HG02642 (cell line): ENCODE measurements around the gene ASTN2.

Source experiments
- ATAC-seq: cut with Tn5 transposase; IDR thresholded peaks from one replicate; pipeline ENCODE4 v1.9.1; 2021; ENCODE audit warnings: mild to moderate bottlenecking; ENCODE audit not compliant: unreplicated experiment, poor library complexity

Gene ASTN2

GRCh38 chr9:117414220-117414905 lies 494 bp downstream of the ASTN2 start:
- no peak for ATAC-seq

DNA sequence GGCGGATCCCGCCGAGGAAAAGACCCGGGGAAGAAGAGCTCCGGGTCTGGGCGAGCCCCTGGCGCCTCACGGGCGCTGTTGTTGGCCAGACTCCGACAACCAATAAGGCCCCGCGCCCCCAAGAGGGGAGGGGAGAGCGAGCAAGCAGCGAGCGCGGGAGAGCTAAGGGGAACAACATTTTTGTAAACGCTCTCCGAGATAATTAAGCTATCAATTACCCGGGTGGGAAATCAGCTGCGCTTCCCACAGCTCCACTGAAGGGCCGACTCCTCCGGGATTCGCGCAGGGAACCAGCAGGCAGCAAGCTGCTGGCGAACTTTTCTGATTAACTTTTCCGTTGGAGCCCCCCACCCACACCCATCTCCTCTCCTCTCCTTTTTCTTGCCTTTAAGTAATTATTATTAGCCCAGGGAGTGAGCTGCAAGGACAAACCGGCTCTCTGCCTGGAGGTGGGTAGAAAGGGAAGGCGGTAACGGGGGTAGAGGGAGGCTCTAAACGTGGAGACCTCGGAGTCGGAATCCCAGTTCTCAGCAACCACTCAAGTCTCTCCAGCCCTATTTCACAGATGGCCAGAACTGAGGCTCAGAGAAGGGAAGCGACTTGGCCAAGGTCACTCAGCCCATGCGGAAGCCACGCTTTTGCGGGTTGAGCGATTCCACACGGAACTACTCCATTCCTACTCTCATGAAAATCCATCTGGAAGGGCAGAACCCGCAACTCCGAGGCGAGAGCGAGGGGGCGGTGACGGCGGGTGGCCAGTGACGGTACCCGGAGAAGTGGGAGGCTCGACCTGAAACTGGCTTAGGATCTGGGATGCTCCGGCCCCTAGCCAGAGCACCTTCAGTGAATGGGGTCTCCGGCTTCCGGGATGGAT lies 1.3 kb downstream of the ASTN2 start:
- no peak for ATAC-seq

DNA sequence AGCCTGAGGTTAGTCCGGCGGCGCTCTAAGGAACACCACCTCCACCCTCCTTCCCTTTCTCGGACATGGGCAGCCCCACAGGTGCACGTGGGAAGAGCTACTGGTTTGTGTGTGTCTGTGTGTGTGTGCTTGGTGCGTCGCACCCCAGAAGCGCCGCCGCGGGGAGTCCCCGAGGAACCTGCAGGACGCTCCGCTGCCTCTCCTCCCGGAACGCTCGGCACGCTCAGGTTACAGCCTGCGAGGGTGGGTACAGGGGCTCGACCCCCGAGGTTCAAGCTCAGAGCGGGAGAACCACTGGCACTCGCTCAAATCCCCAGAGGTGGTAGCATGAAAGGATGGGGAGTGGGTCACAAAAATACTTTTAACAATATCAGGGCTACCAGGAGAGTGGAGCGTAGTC lies 2.0 kb downstream of the ASTN2 start:
- ATAC-seq: no peak

DNA sequence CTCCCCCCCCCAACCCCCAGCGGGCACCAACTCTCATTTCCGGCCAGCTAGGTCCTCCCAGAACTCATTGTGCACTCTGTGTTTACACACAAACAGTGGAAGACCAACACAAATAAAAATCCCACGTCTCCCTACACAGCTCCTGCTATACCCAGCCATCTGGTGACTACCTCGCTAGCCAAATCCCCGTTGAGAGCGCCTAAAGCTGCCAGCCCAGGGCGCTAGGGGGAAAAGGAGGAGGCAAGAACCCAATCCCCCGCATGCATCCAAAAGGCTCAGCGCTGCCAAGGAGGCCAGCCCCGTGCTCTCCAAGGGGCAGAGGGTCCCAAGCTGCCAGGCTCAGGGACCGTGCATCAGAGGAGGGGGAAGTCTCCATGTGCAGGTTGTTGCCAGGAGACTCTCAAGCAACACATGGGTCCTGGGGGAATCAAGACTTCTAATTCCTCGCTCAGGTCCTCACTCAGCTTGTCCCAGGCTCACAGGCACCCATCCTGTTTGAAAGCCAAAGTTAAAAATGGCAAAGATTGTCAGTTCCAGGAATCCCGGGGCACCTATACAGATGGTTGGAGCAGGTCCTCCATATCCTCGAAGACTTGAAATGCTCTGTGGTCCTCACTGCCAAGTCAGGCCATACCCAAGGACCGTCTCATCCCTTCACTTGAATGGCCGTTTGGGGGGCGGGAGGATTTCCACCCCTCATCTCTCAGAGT lies 2.7 kb downstream of the ASTN2 start:
- no peak for ATAC-seq

GRCh38 chr9:117411547-117411946 lies 3.3 kb downstream of the ASTN2 start:
- no peak for ATAC-seq

DNA sequence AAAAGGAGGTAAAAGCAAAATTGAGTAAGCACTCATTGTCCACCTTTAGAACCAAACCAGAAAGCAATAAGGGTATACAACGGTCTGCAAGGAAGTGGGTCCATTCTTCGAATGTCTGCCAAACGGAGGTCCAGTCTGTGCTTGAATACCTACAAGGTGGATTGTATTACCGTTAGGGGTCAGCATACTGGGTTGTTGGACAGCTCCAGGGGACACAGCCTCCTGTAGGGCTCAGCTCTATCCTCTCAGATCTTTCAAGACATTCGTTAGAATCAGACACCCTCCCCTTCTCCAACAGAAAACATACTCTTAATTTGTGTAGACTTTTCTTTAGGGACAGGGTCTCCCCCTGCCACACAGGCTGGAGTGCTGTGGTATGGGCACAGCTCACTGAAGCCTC lies 5.5 kb downstream of the ASTN2 start:
- no peak for ATAC-seq

DNA sequence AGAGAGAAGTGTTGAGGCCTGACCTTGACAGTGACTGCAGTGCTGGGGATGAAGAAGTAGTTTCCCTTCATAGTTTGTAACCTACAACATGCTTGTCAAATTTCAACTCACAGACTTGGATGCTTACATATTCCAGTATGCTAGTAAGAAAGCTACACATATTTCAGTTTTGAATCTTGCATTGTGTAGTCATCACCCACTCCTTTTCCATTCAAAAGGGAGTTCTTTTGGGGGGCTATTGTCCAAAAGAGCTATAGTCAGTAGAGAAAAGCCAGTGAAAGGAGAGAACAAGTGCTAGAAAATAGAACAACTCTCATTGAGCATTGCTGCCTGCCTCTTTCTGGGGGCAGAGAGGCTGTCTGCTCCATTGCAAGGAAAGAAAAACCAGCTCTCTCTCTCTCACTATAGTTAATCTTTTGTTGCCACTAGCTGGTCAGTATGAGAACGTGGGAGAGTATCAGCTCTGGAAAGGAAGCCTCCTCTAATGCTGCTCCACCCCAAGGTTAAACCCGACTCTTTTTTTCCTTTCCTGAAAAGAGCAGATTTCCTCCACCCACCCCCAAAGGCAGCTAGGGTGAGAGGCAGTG lies 7.3 kb downstream of the ASTN2 start:
- no peak for ATAC-seq

GRCh38 chr9:117405950-117406705 lies 8.7 kb downstream of the ASTN2 start:
- no peak for ATAC-seq

- no peak for ATAC-seq
These were observed 11.0 kb downstream of the ASTN2 start for GRCh38 chr9:117403848-117404247.

GRCh38 chr9:117403403-117403811 lies 11.4 kb downstream of the ASTN2 start:
- no peak for ATAC-seq

DNA sequence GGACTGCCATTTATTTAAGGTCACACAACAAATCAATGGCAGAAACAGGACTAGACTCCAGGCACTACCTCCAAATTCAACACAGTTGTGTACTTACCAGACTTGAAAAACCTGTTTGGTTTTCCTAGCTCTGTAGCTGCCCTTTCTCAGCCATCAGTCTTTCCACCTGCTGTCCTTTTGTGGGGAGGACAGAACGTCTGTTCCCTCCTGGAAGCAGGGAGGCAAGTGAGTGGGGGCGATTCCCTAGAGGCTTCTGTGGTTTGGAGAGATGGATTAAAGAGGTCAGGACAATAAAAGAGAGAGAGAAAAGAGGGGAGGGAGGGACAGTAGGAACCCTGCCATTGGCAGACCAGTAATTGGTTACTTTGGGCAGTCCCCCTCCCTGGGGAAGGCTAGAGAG lies 14.7 kb downstream of the ASTN2 start:
- no peak for ATAC-seq

DNA sequence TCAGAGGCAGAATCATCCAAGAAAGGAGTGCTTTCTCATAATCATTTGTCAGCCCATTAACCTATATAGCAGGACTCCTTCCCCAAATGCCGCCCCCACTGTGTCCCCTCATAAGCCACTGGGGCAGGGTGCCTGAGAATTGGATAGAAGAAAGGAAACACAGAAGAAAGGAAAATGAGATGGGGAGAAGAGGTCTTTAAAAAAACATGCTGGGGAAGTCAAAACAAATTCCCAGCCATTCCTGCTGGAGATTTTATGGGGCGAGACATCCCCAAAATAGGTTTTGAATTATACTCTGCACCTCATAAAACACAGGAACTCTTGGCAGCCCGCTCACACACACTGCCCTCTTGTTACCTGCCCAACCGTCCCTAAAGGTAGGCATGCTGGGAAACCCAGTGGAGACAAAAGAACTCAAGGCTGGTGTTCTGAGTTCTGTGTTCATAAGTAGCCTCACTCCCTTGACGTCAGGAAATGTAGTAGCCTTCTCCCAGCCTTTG lies 19.7 kb downstream of the ASTN2 start:
- ATAC-seq: no peak

- ATAC-seq: no peak
These were observed 20.2 kb downstream of the ASTN2 start for GRCh38 chr9:117394655-117395054.

DNA sequence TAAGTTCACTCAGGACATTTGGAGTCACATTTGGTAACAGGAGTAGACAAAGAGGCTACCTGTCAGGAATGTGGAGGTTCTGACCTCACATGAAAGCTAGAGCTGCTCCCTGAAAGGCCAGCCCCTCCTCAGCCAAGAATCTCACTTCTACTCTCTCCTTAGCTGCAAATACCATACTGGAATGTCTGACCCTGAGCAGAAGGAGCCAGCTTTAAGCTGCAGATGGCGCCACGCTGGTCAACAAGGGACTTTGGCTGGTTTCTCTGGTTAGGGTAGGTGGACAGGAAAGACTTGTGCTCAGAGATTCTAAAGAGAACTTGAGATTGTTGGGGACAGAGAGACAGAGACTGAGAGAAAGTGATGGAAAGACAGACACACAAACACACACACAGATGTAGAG lies 21.9 kb downstream of the ASTN2 start:
- no peak for ATAC-seq

DNA sequence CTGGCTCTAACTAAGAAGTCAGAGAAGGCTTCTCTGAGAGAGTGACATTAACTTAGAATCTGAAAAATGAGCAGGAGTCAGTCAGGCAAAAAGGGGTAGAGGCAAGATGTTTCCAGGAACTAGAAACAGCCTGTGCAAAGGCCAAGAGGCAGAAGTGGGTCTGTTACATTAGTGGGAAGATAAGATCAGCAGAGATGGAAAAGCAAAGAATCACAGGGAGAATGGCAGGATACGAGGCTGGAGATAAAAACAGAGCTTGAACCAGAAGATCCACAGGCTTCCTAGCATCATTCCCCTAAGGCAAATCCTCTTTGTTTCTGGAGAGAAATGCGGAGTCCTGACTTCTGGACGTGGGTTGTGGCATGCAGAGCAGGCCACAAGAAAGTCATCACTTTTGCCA lies 27.4 kb downstream of the ASTN2 start:
- no peak for ATAC-seq

DNA sequence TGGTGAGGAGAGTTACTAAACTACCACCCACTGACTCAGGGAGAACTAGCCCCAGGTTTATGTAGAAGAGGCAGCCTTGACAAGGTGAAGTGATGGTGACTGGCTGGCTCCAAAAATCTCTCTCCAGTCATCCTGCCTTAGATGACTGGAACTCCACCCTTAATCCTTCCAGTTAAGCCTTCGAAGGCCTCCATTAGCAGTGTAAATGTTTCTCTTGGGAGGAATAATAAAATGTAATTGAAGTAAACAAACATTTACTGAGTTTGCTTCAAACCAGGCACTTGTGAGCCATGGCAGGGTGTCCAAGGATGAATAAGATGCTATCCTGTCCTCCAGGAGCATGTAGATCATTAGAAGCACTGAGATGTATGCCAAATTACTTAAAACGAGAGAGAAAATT lies 35.5 kb downstream of the ASTN2 start:
- no peak for ATAC-seq

DNA sequence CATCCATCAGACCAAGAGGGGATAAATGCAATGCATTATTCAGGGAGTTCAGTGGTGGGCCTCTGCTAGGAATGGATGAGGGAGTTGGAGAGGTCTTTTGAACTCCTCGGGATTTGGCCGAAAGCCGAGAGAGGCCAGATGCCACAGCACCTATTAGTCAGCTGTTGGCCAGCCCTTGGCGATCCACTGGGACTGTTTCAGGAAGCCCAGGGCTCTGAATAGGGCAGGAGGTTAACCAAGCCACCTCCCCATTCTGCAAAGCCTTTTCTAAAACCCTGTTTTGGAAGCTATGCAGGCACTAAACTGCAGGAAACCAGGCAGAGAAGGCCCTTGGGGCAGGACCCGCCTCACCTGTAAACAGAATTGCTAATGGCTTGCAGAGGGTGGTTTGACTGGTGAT lies 37.8 kb downstream of the ASTN2 start:
- no peak for ATAC-seq

- ATAC-seq: no peak
These were observed 38.9 kb downstream of the ASTN2 start for GRCh38 chr9:117375956-117376355.

GRCh38 chr9:117374076-117374725 lies 40.7 kb downstream of the ASTN2 start:
- no peak for ATAC-seq
